Body of pancreas (tissue), 2 donors: ENCODE measurements around the gene IGFBP7. TPM values are rescaled to one million over a fixed set of nuclear protein-coding genes. Genes with fewer than 3 reads are reported as not detected.

Source experiments
- small RNA-seq: library from RNA; depleted of rRNA; stranded (forward); fragments of <200 nt; gene quantifications from one replicate; pipeline ENCODE3, GENCODE V24; 2016
- total RNA-seq, 2 donors: library from RNA; depleted of rRNA; stranded (reverse); fragments of >200 nt; gene quantifications; one replicate each; pipeline ENCODE4 v1.1.0, GENCODE V29; 2016

The IGFBP7 gene
- total RNA-seq, 2 donors from 2014 or later: 758 to 1,249 TPM

Small RNA genes within 50 kb of the gene (small RNA-seq; reads per million reads assigned to genes)
- gene RNU6-998P: not detected

Other genes with a start within 250 kb of the IGFBP7 start
- 10 to 100 TPM; 17.1 to 19.8 TPM for gene REST, start 202.5 kb downstream of the IGFBP7 start, total RNA-seq
- gene NOA1, start 132.8 kb downstream of the IGFBP7 start, total RNA-seq: 10 to 100 TPM; 27.7 to 30.6 TPM
- gene POLR2B, start 131.5 kb downstream of the IGFBP7 start, total RNA-seq: 10 to 100 TPM; 38.6 to 46.2 TPM